ENCODE measurements around the gene VEPH1. TPM values are rescaled to one million over a fixed set of nuclear protein-coding genes. Genes with fewer than 3 reads are reported as not detected.
A peak's percentile ranks its signal among the peaks of the same experiment; 100 is the strongest.

VEPH1 gene
- total RNA-seq, 1 experiment from 2014 or later: 7.7 TPM

DNA sequence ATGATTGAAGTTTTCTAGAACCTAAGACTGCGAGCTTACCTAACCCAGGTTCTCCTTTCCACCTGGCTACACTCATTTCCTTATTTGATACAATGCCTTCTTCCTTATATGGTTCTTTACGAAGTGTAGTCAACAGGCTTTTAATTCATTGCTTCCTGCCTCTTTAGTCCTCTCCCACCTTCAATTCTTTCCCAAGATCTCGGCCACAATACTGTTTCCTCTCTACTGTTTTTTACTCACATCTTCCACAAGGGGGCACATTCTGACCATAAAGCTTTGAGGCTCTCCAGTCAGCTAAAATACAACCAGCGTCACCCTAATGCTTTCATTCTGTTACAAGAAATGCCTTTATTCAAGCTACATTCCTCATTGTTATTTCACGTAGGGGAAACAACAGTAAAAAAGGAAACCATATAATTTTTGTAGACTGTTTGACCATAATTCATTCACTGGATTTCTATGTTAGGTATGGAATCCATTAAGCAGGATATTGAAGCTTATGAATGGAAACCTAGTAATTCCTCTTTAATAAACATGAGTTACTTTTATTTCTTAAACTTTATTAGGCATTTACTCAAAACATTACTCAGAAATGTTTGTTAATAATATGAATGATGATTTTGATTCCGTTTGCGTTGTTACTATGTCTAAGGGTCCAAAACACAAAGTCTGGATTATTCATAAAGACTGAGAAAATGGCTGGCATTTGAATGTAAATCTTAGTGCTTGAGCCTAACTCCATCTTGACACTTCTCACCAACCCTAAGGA, 29.5 kb upstream of the VEPH1 start:
- Mint-ChIP-seq H3K4me1 (no peaks in the 10 kb centered on the region), H3K27me3 (ENCODE audit: low read depth) (no peaks in the 10 kb centered on the region; the same call in 1 of the 2 replicates), H3K9me3 (no peaks in the 10 kb centered on the region), H3K27ac (no peak overlapping the region), H3K4me3 (no peak overlapping the region), H3K36me3 (ENCODE audit: insufficient read depth in 1 of 3, low read depth in 3 of 3) (no peaks in the 10 kb centered on the region)
- H3K79me1 ChIP-seq (ENCODE audit: insufficient read depth, low read depth, low read length, poor library complexity, severe bottlenecking): no peaks in the 10 kb centered on the region
- no peak overlapping the region for H4K5ac ChIP-seq (ENCODE audit: insufficient read length, low read depth, low read length)
- H4K91ac ChIP-seq (ENCODE audit: insufficient read length, low read depth, low read length): no peak overlapping the region
- H2AK5ac ChIP-seq (ENCODE audit: insufficient read length, low read length): no peak overlapping the region
- H3K56ac ChIP-seq (ENCODE audit: insufficient read length, low read depth, low read length): no peak overlapping the region
- H3K4ac ChIP-seq (ENCODE audit: low read depth, low read length): no peak overlapping the region
- H3K9me3 ChIP-seq (ENCODE audit: control insufficient read depth, low read depth, low read length): no peaks in the 10 kb centered on the region
- peak; percentile 86 for TF ChIP-seq CTCF (conservative IDR thresholded peaks at IDR 0.05)
- H3K23me2 ChIP-seq (ENCODE audit: insufficient read length, low read depth, low read length, poor library complexity, severe bottlenecking): no peaks in the 10 kb centered on the region
- H3K4me2 ChIP-seq (ENCODE audit: insufficient read depth, insufficient read length, low read length): no peak overlapping the region
- no CpG with 5 or more reads among the region's 7 CpGs for WGBS (ENCODE audit: extremely low coverage, insufficient read length, low lambda C conversion rate)
- H3K27ac ChIP-seq (ENCODE audit: insufficient read length, low read depth, low read length): no peak overlapping the region
- peak; percentile 54 for DNase-seq
- no peak overlapping the region for H2BK20ac ChIP-seq (ENCODE audit: low read depth, low read length, poor library complexity, severe bottlenecking)
- no peaks in the 10 kb centered on the region for H3K4me1 ChIP-seq (ENCODE audit: insufficient read depth, low read length)
- H3K18ac ChIP-seq (ENCODE audit: insufficient read length, low read depth, low read length): peak overlapping the region; percentile 74
- no peak overlapping the region for H3K14ac ChIP-seq (ENCODE audit: insufficient read depth, low read length)
- no peak overlapping the region for H2BK15ac ChIP-seq (ENCODE audit: low read depth, low read length)
- no peak overlapping the region for H4K8ac ChIP-seq (replicated peaks; ENCODE audit: insufficient read length, low read depth, low read length)
- H3K9ac ChIP-seq (ENCODE audit: extremely low read depth, insufficient read length, low read length): no peak overlapping the region
- no peak overlapping the region for H3K23ac ChIP-seq (ENCODE audit: insufficient read length, low read depth, low read length)
- no peak overlapping the region for H2BK5ac ChIP-seq (ENCODE audit: insufficient read length, low read length)
- no peaks in the 10 kb centered on the region for H3K79me2 ChIP-seq (ENCODE audit: insufficient read depth, low read length)
- H3T11ph ChIP-seq (ENCODE audit: low read length): no peak overlapping the region
- no peaks in the 10 kb centered on the region for H4K20me1 ChIP-seq (ENCODE audit: control insufficient read depth, insufficient read depth, insufficient read length)
- peak overlapping the region; percentile 9 for H2AFZ ChIP-seq (ENCODE audit: low read length)
- no peaks in the 10 kb centered on the region for H3K27me3 ChIP-seq (ENCODE audit: insufficient read depth, low read length)
- no peak overlapping the region for H2BK12ac ChIP-seq (ENCODE audit: insufficient read length, low read depth, low read length)
- no peak overlapping the region for H2BK120ac ChIP-seq (ENCODE audit: low read depth, low read length, poor library complexity, severe bottlenecking)
